ENCODE data around the gene VPS33B. TPM values are rescaled to one million over a fixed set of nuclear protein-coding genes. Genes with fewer than 3 reads are reported as not detected.

Gene VPS33B
- total and polyA plus RNA-seq, 2 of the 13 experiments (the other 11 are each of a cell fraction or from before 2014, with no cell fraction given) = 15.8 to 16.5 TPM

- TF ChIP-seq HNF1B (CRISPR knock-in tag; IDR thresholded peaks at IDR 0.05) (peak; percentile 15; the same call in 1 of the 2 replicates), MEIS2 (CRISPR knock-in tag; IDR thresholded peaks at IDR 0.05) (peak; percentile 58), GABPA (IDR thresholded peaks at IDR 0.05; ENCODE audit: low read depth, low read length) (0 out of 2 replicates have a peak, but pooled peaks have one; percentile 8), GABPA (CRISPR knock-in tag; IDR thresholded peaks at IDR 0.05; ENCODE audit: low read depth) (peak; percentile 61), ZBTB43 (CRISPR knock-in tag; conservative IDR thresholded peaks at IDR 0.05) (peak; percentile 74), ZSCAN12 (CRISPR knock-in tag; IDR thresholded peaks at IDR 0.05) (0 out of 2 replicates have a peak, but pooled peaks have one; percentile 58), ZNF441 (CRISPR knock-in tag; IDR thresholded peaks at IDR 0.05; ENCODE audit: borderline replicate concordance) (peak; percentile 80), NRL (CRISPR knock-in tag; IDR thresholded peaks at IDR 0.05; ENCODE audit: borderline replicate concordance) (peak; percentile 24; the same call in 1 of the 2 replicates), ZNF703 (CRISPR knock-in tag; IDR thresholded peaks at IDR 0.05; ENCODE audit: borderline replicate concordance) (no peak; the same call in 1 of the 2 replicates), NR2F6 (IDR thresholded peaks at IDR 0.05) (no peak), NR2F6 (CRISPR knock-in tag; IDR thresholded peaks at IDR 0.05) (0 out of 2 replicates have a peak, but pooled peaks have one; percentile 29), ZNF263 (CRISPR knock-in tag; IDR thresholded peaks at IDR 0.05) (no peak), FOXA3 (CRISPR knock-in tag; IDR thresholded peaks at IDR 0.05) (no peak; the same call in 1 of the 2 replicates), CCDC6 (CRISPR knock-in tag; IDR thresholded peaks at IDR 0.05) (peak; percentile 79; the same call in 1 of the 2 replicates), HNRNPLL (IDR thresholded peaks at IDR 0.05; ENCODE audit: low read depth, low read length, poor library complexity, severe bottlenecking) (peak; percentile 55), DMTF1 (CRISPR knock-in tag; IDR thresholded peaks at IDR 0.05) (no peak), ZFP91 (CRISPR knock-in tag; IDR thresholded peaks at IDR 0.05; ENCODE audit: borderline replicate concordance) (peak; percentile 86; the same call in 1 of the 2 replicates), PAXIP1 (CRISPR knock-in tag; conservative IDR thresholded peaks at IDR 0.05) (no peak)
These were observed 67.4 kb downstream of the VPS33B start, which contains the start of gene RCCD1 (continued) for GRCh38 chr15:90954712-90955623.
